SK-N-SH (cell line): Measurements from ENCODE around the gene ME2. TPM values are rescaled to one million over a fixed set of nuclear protein-coding genes. Genes with fewer than 3 reads are reported as not detected.
"Not testable (repeated sequence)": the region's sequence is repeated elsewhere in the genome, so short reads cannot be mapped to it uniquely, and the experiment has no call there.

Experiments
- CTCF ChIA-PET: fragments of 300-600, 350-600 bp; formaldehyde crosslinking; extraction: SDS; loops from one replicate; lab custom pipeline; 2021; lab: Yijun Ruan, JAX
- POLR2A ChIA-PET: fragments of 350-600 bp; sonication (Branson Sonifier 250); formaldehyde crosslinking; extraction: SDS; loops from one replicate; lab custom pipeline; 2020; ENCODE audit warnings: antibody characterized with exemption, inconsistent platforms; lab: Yijun Ruan, JAX
- DNase-seq: peaks from one replicate; pipeline ENCODE4 v3.0.0; 2012
- H2AFZ ChIP-seq: fragments of 200-600 bp; sonication (generic); 2 replicates; pipeline ENCODE4 v1.8.1; 2016; ENCODE audit warnings: antibody characterized with exemption, mild to moderate bottlenecking, low read depth
- H3F3A ChIP-seq: fragments of 200-600 bp; sonication (generic); replicated peaks from 2 replicates; pipeline ENCODE3; 2016; ENCODE audit warnings: antibody characterized with exemption, mild to moderate bottlenecking; ENCODE audit not compliant: insufficient read depth
- H3K27ac ChIP-seq, 2 experiments: fragments of 200-500 bp in 1 of 2; fragments of 200-600 bp in 1 of 2; sonication (Bioruptor generic) in 1 of 2; sonication (generic), shearing (Covaris generic) in 1 of 2; 2 replicates each; pipeline versions ENCODE4 v1.5.1 to v1.6.1; 2014 to 2016; ENCODE audit warnings: low read depth in 2 of 2, inconsistent platforms in 1 of 2, low read length in 1 of 2, mild to moderate bottlenecking in 1 of 2, mixed read lengths in 1 of 2
- H3K27me3 ChIP-seq: fragments of 200-600 bp; sonication (generic), shearing (Covaris generic); 2 replicates; pipeline ENCODE4 v1.6.1; 2016; ENCODE audit warnings: mixed run types; ENCODE audit not compliant: insufficient read depth
- H3K36me3 ChIP-seq, 2 experiments: fragments of 200-500 bp in 1 of 2; fragments of 200-600 bp in 1 of 2; sonication (Bioruptor generic) in 1 of 2; sonication (generic) in 1 of 2; replicated peaks in 1 of 2; 2 replicates each; pipeline versions ENCODE3 to v1.5.1; 2014 to 2016; ENCODE audit warnings: low read length in 1 of 2, mild to moderate bottlenecking in 1 of 2; ENCODE audit not compliant: insufficient read depth in 2 of 2, control insufficient read depth in 1 of 2
- H3K4me1 ChIP-seq, 2 experiments: fragments of 200-500 bp in 1 of 2; fragments of 200-600 bp in 1 of 2; sonication (Bioruptor generic) in 1 of 2; sonication (generic), shearing (Covaris generic) in 1 of 2; 2 replicates each; pipeline versions ENCODE4 v1.5.1 to v1.6.1; 2014 to 2016; ENCODE audit warnings: low read depth in 1 of 2, low read length in 1 of 2, mixed run types in 1 of 2; ENCODE audit not compliant: insufficient read depth in 2 of 2, control insufficient read depth in 1 of 2
- H3K4me2 ChIP-seq: fragments of 200-600 bp; sonication (generic), shearing (Covaris generic); 2 replicates; pipeline ENCODE4 v1.6.1; 2017; ENCODE audit warnings: mixed run types
- H3K4me3 ChIP-seq, 2 experiments: fragments of 200-500 bp in 1 of 2; fragments of 200-600 bp in 1 of 2; sonication (Bioruptor generic) in 1 of 2; sonication (generic), shearing (Covaris generic) in 1 of 2; 2 replicates each; pipeline versions ENCODE4 v1.5.1 to v1.8.1; 2014 to 2016; ENCODE audit warnings: low read depth in 2 of 2, inconsistent platforms in 1 of 2, low read length in 1 of 2, mild to moderate bottlenecking in 1 of 2, mixed read lengths in 1 of 2, moderate library complexity in 1 of 2
- H3K79me2 ChIP-seq: fragments of 200-600 bp; sonication (generic); 2 replicates; pipeline ENCODE4 v1.8.1; 2017; ENCODE audit warnings: mild to moderate bottlenecking; ENCODE audit not compliant: insufficient read depth
- H3K9ac ChIP-seq: fragments of 200-600 bp; sonication (generic); 2 replicates; pipeline ENCODE4 v1.6.1; 2017; ENCODE audit warnings: mixed run types
- H3K9me2 ChIP-seq: fragments of 200-600 bp; sonication (generic); 2 replicates; pipeline ENCODE4 v1.6.1; 2017; ENCODE audit warnings: mixed run types
- H3K9me3 ChIP-seq: fragments of 200-600 bp; sonication (generic); 2 replicates; pipeline ENCODE4 v1.6.1; 2017; ENCODE audit warnings: mixed run types, mild to moderate bottlenecking, moderate library complexity
- H4K20me1 ChIP-seq: fragments of 200-600 bp; sonication (generic); 2 replicates; pipeline ENCODE4 v1.6.1; 2017; ENCODE audit warnings: mild to moderate bottlenecking, mixed run types; ENCODE audit not compliant: insufficient read depth
- CHD2 ChIP-seq: fragments of 150-350 bp; IDR thresholded peaks from 2 replicates; pipeline ENCODE4 v1.6.1; 2018; ENCODE audit warnings: low read length; ENCODE audit not compliant: partially characterized antibody
- FOSL2 ChIP-seq: IDR thresholded peaks from 2 replicates; pipeline ENCODE4 v1.4.0; 2012; ENCODE audit warnings: low read depth, mild to moderate bottlenecking, moderate library complexity, borderline replicate concordance
- GABPA ChIP-seq: IDR thresholded peaks from 2 replicates; pipeline ENCODE4 v1.4.0; 2012; ENCODE audit warnings: low read depth, mild to moderate bottlenecking
- JUND ChIP-seq: IDR thresholded peaks from 2 replicates; pipeline ENCODE4 v1.4.0; 2012
- MAX ChIP-seq: IDR thresholded peaks from 2 replicates; pipeline ENCODE4 v1.4.0; 2012; ENCODE audit warnings: low read depth
- NFIC ChIP-seq: IDR thresholded peaks from 2 replicates; pipeline ENCODE4 v1.4.0; 2012; ENCODE audit warnings: borderline replicate concordance
- PBX3 ChIP-seq: IDR thresholded peaks from 2 replicates; pipeline ENCODE4; 2012
- POLR2AphosphoS5 ChIP-seq: IDR thresholded peaks from 2 replicates; pipeline ENCODE4 v1.6.1; 2012; ENCODE audit warnings: low read depth, low read length
- RAD21 ChIP-seq: IDR thresholded peaks from 2 replicates; pipeline ENCODE4 v1.6.1; 2012; ENCODE audit warnings: mild to moderate bottlenecking, low read length
- REST ChIP-seq: IDR thresholded peaks from 2 replicates; pipeline ENCODE4 v1.6.1; 2012; ENCODE audit warnings: mild to moderate bottlenecking, low read depth, low read length, moderate library complexity
- RXRA ChIP-seq: IDR thresholded peaks from 2 replicates; pipeline ENCODE4 v1.4.0; 2012; ENCODE audit warnings: low read depth, mild to moderate bottlenecking, borderline replicate concordance
- USF2 ChIP-seq: fragments of 150-350 bp; IDR thresholded peaks from 2 replicates; pipeline ENCODE4 v1.6.1; 2017; ENCODE audit warnings: antibody characterized with exemption, low read length, low read depth, borderline replicate concordance
- YY1 ChIP-seq: IDR thresholded peaks from 2 replicates; pipeline ENCODE4 v1.4.0; 2012; ENCODE audit warnings: low read depth, mild to moderate bottlenecking
- WGBS: methylation state at CpG from one replicate; pipeline ENCODE4 v1.1.6; 2017; ENCODE audit warnings: low lambda C conversion rate; 5-methylcytosine and 5-hydroxymethylcytosine counted together
- polyA plus RNA-seq, 3 experiments: library from polyadenylated mRNA; depleted of rRNA; stranded (reverse); fragments of >200 nt; gene quantifications; 2 replicates each; pipeline ENCODE4 v1.2.3, GENCODE V29; 2012
- small RNA-seq, 7 experiments: library from RNA; depleted of rRNA; stranded (forward); fragments of <200 nt; gene quantifications; one replicate each; pipeline ENCODE3, GENCODE V24; 2012

ME2 gene
- polyA plus RNA-seq, 1 of the 3 experiments (the other 2 are of a cell fraction): 35.1 TPM

GRCh38 chr18:50994031-50994430, 115.1 kb downstream of the ME2 start:
- Histone ChIP-seq H3K27me3 (no peaks in the 10 kb centered on the region), H3F3A (no peaks in the 10 kb centered on the region), H3K9me2 (no peaks in the 10 kb centered on the region), H3K4me1 (no peaks in the 10 kb centered on the region), H3K27ac (no peak overlapping the region), H3K79me2 (no peaks in the 10 kb centered on the region), H3K4me3 (no peak overlapping the region), H2AFZ (no peak overlapping the region), H3K9me3 (no peaks in the 10 kb centered on the region), H3K9ac (no peak overlapping the region), H3K36me3 (no peaks in the 10 kb centered on the region), H4K20me1 (no peaks in the 10 kb centered on the region), H3K4me2 (no peak overlapping the region)
- WGBS: 79% methylated on average over 2 of the region's 2 CpGs
- ChIA-PET CTCF (interaction anchor here (0.9 kb wide), 1 partner anchor 27 kb away, joined by 3 read pairs; no protein-coding TSS in a partner anchor), POLR2A (no interaction called here)
- DNase-seq: no peak
- no peak for TF ChIP-seq RAD21
- TF ChIP-seq YY1: no peak
- TF ChIP-seq USF2: no peak
- TF ChIP-seq FOSL2: no peak
- no peak for TF ChIP-seq CHD2
- TF ChIP-seq PBX3: no peak
- TF ChIP-seq MAX: no peak
- no peak for TF ChIP-seq JUND
- no peak for TF ChIP-seq POLR2AphosphoS5
- no peak for TF ChIP-seq RXRA
- TF ChIP-seq REST: no peak
- TF ChIP-seq GABPA: no peak
- TF ChIP-seq NFIC: no peak

GRCh38 chr18:51003174-51003573, 124.3 kb downstream of the ME2 start:
- H2AFZ ChIP-seq, H3K4me3 ChIP-seq, DNase-seq, H3K79me2 ChIP-seq, H3K4me2 ChIP-seq, H3K9me3 ChIP-seq, POLR2A ChIA-PET, H3K4me1 ChIP-seq, H3F3A ChIP-seq, H3K9me2 ChIP-seq, H3K36me3 ChIP-seq, H3K27ac ChIP-seq, H3K27me3 ChIP-seq, H4K20me1 ChIP-seq, H3K9ac ChIP-seq: not testable (repeated sequence)
- CTCF ChIA-PET: interaction anchor here (0.7 kb wide), 1 partner anchor 39 kb away, joined by 3 read pairs; no protein-coding TSS in a partner anchor
- 63% methylated on average over 2 of the region's 2 CpGs for WGBS

Small RNA genes lying within 50 kb of the gene (small RNA-seq; reads per million reads assigned to genes)
- gene RF00019: 0 reads per million in 7 experiments

Other genes with a start within 250 kb of the ME2 start
- not detected in 2 replicates for gene MRO, start 59.1 kb upstream of the ME2 start, polyA plus RNA-seq (2012; rRNA removed)
- gene ELAC1, start 88.9 kb downstream of the ME2 start, polyA plus RNA-seq (2012; rRNA removed): 10.8 and 13.0 TPM in 2 replicates
- 43.3 and 55.3 TPM in 2 replicates for gene SMAD4, start 151.1 kb downstream of the ME2 start, polyA plus RNA-seq (2012; rRNA removed)